Parathyroid adenoma (tissue), 2 donors: ENCODE data around the gene PTGDS.

Experiments used
- H2AFZ ChIP-seq: fragments of 300-600 bp; sonication (generic); one replicate; pipeline ENCODE4 v1.7.0; 2017; ENCODE audit warnings: antibody characterized with exemption, mild to moderate bottlenecking
- H3K27ac ChIP-seq: fragments of 300-600 bp; sonication (generic); one replicate; pipeline ENCODE4 v1.7.0; 2017
- H3K27me3 ChIP-seq: fragments of 300-600 bp; sonication (generic); one replicate; pipeline ENCODE4 v1.7.0; 2017; ENCODE audit warnings: low read length; ENCODE audit not compliant: control insufficient read depth, insufficient read depth
- H3K36me3 ChIP-seq: fragments of 300-600 bp; sonication (generic); one replicate; pipeline ENCODE4 v1.7.0; 2017; ENCODE audit warnings: low read length; ENCODE audit not compliant: control insufficient read depth, insufficient read depth
- H3K4me1 ChIP-seq: fragments of 300-600 bp; sonication (generic); one replicate; pipeline ENCODE4 v1.7.0; 2017; ENCODE audit warnings: control low read depth
- H3K4me2 ChIP-seq: fragments of 300-600 bp; sonication (generic); one replicate; pipeline ENCODE4 v1.7.0; 2017; ENCODE audit warnings: low read length
- H3K4me3 ChIP-seq: fragments of 300-600 bp; sonication (generic); one replicate; pipeline ENCODE4 v1.7.0; 2017; ENCODE audit warnings: low read depth, low read length
- H3K79me2 ChIP-seq: fragments of 300-600 bp; sonication (generic); one replicate; pipeline ENCODE4 v1.7.0; 2017; ENCODE audit warnings: control low read depth
- H3K9ac ChIP-seq: fragments of 300-600 bp; sonication (generic); one replicate; pipeline ENCODE4 v1.7.0; 2017; ENCODE audit warnings: mild to moderate bottlenecking
- H3K9me3 ChIP-seq: fragments of 300-600 bp; sonication (generic); one replicate; pipeline ENCODE4 v1.7.0; 2017; ENCODE audit warnings: low read length; ENCODE audit not compliant: control insufficient read depth
- CTCF ChIP-seq: fragments of 300-600 bp; sonication (generic); IDR thresholded peaks from one replicate; pipeline ENCODE4 v1.7.0; 2017; ENCODE audit warnings: antibody characterized with exemption, mild to moderate bottlenecking
- donor health status: primary hyperparathyroidism.

The PTGDS gene

GRCh38 chr9:137017791-137018497 is 40.6 kb downstream of the PTGDS start:
- no peak overlapping the region for H3K9ac ChIP-seq
- no peaks in the 10 kb centered on the region for H3K4me1 ChIP-seq
- no peaks in the 10 kb centered on the region for H3K27me3 ChIP-seq
- no peak overlapping the region for H2AFZ ChIP-seq
- no peak overlapping the region for H3K4me2 ChIP-seq
- H3K4me3 ChIP-seq: no peak overlapping the region
- no peak overlapping the region for H3K27ac ChIP-seq
- H3K36me3 ChIP-seq: no peaks in the 10 kb centered on the region
- H3K9me3 ChIP-seq: no peaks in the 10 kb centered on the region
- no peak for TF ChIP-seq CTCF
- no peaks in the 10 kb centered on the region for H3K79me2 ChIP-seq

- no peak overlapping the region for H3K4me2 ChIP-seq
- no peaks in the 10 kb centered on the region for H3K9me3 ChIP-seq
- no peak overlapping the region for H3K27ac ChIP-seq
- H3K36me3 ChIP-seq: no peaks in the 10 kb centered on the region
- H3K4me1 ChIP-seq: no peaks in the 10 kb centered on the region
- H3K79me2 ChIP-seq: no peaks in the 10 kb centered on the region
- TF ChIP-seq CTCF: no peak
- no peak overlapping the region for H3K9ac ChIP-seq
- no peak overlapping the region for H3K4me3 ChIP-seq
- no peaks in the 10 kb centered on the region for H3K27me3 ChIP-seq
- no peak overlapping the region for H2AFZ ChIP-seq
Observed at GRCh38 chr9:137018761-137019559, 41.7 kb downstream of the PTGDS start.

GRCh38 chr9:137019891-137020683 is 42.8 kb downstream of the PTGDS start:
- Histone ChIP-seq H3K4me2 (no peak overlapping the region), H3K9ac (no peak overlapping the region), H3K9me3 (no peaks in the 10 kb centered on the region), H3K36me3 (no peaks in the 10 kb centered on the region), H3K27ac (no peak overlapping the region), H3K4me3 (no peak overlapping the region), H3K4me1 (no peaks in the 10 kb centered on the region), H3K79me2 (no peaks in the 10 kb centered on the region), H2AFZ (no peak overlapping the region), H3K27me3 (no peaks in the 10 kb centered on the region)
- TF ChIP-seq CTCF: no peak

GRCh38 chr9:137020771-137021567 is 43.7 kb downstream of the PTGDS start:
- H3K4me1 ChIP-seq: peaks cover 1% of the 10 kb centered on the region
- H2AFZ ChIP-seq: no peak overlapping the region
- no peaks in the 10 kb centered on the region for H3K36me3 ChIP-seq
- no peak overlapping the region for H3K27ac ChIP-seq
- no peak overlapping the region for H3K4me3 ChIP-seq
- no peak overlapping the region for H3K9ac ChIP-seq
- H3K27me3 ChIP-seq: no peaks in the 10 kb centered on the region
- H3K4me2 ChIP-seq: no peak overlapping the region
- no peak for TF ChIP-seq CTCF
- no peaks in the 10 kb centered on the region for H3K79me2 ChIP-seq
- no peaks in the 10 kb centered on the region for H3K9me3 ChIP-seq
